Vagina (tissue), 2 donors: ENCODE measurements around the gene USP7. TPM values are rescaled to one million over a fixed set of nuclear protein-coding genes. Genes with fewer than 3 reads are reported as not detected.

Source experiments
- DNase-seq, 2 donors: peaks; one replicate each; pipeline ENCODE4 v3.0.0-alpha.2; 2017; ENCODE audit errors: extremely low spot score in 2 of 2
- H3K27ac ChIP-seq: fragments of 200-600 bp; sonication (generic); one replicate; pipeline ENCODE4 v1.5.1; 2019
- H3K27me3 ChIP-seq: fragments of 200-600 bp; sonication (generic); one replicate; pipeline ENCODE4 v1.5.1; 2019
- H3K36me3 ChIP-seq, 2 donors: fragments of 200-600 bp; sonication (generic); one replicate each; pipeline ENCODE4 v1.5.1; 2017 to 2019
- H3K4me1 ChIP-seq: fragments of 200-600 bp; sonication (generic); one replicate; pipeline ENCODE4 v1.5.1; 2019
- H3K4me3 ChIP-seq, 2 donors: fragments of 200-600 bp; sonication (generic); 1 replicate in 1 of 2; 2 replicates in 1 of 2; pipeline ENCODE4 v1.5.1; 2016 to 2019
- H3K9me3 ChIP-seq: fragments of 200-600 bp; sonication (generic); one replicate; pipeline ENCODE4 v1.5.1; 2019
- CTCF ChIP-seq, 3 experiments: fragments of 450-650 bp in 2 of 3; fragments of 200-600 bp in 1 of 3; sonication (generic) in 1 of 3; IDR thresholded peaks; one replicate each; pipeline ENCODE4 v1.5.1; 2017 to 2019; ENCODE audit warnings: antibody characterized with exemption in 3 of 3, mild to moderate bottlenecking in 2 of 3, moderate library complexity in 2 of 3
- POLR2A ChIP-seq, 2 donors: fragments of 450-650 bp; IDR thresholded peaks; one replicate each; pipeline ENCODE4 v1.6.1; 2017; ENCODE audit warnings: antibody characterized with exemption in 2 of 2, mild to moderate bottlenecking in 2 of 2, moderate library complexity in 2 of 2
- POLR2AphosphoS5 ChIP-seq, 2 donors: sonication (generic); formaldehyde crosslinking; IDR thresholded peaks; one replicate each; pipeline ENCODE4 v1.9.0; 2017; ENCODE audit warnings: antibody characterized with exemption in 2 of 2, mild to moderate bottlenecking in 2 of 2, low read depth in 1 of 2; ENCODE audit not compliant: insufficient read depth in 1 of 2
- intact Hi-C: fragments of 100-400 bp; cut with DNase I; formaldehyde crosslinking; loops from one replicate; pipeline ENCODE4 v1.15.1; 2023
- total RNA-seq: library from RNA; depleted of rRNA; stranded (reverse); fragments of >200 nt; gene quantifications from one replicate; pipeline ENCODE4 v1.2.3, GENCODE V29; 2016

The USP7 gene
- total RNA-seq, 1 donor from 2014 or later = 112 TPM

GRCh38 chr16:8952281-8952751 lies 11.4 kb downstream of the USP7 start:
- no peak for TF ChIP-seq POLR2A (IDR thresholded peaks at IDR 0.05)
- no peak for TF ChIP-seq CTCF (IDR thresholded peaks at IDR 0.05)
- TF ChIP-seq POLR2AphosphoS5 (IDR thresholded peaks at IDR 0.05; ENCODE audit: insufficient read depth in 1 of 2, low read depth in 1 of 2) = no peak
- intact Hi-C loops = no loop called here
- no peak for DNase-seq
- H3K36me3 ChIP-seq = no peaks in the 10 kb centered on the region
- no peaks in the 10 kb centered on the region for H3K9me3 ChIP-seq
- no peak overlapping the region for H3K27ac ChIP-seq
- H3K27me3 ChIP-seq = no peaks in the 10 kb centered on the region
- H3K4me1 ChIP-seq = peaks cover 84% of the 10 kb centered on the region
- no peak overlapping the region for H3K4me3 ChIP-seq

GRCh38 chr16:8951447-8952280 lies 12.0 kb downstream of the USP7 start:
- DNase-seq = no peak
- H3K36me3 ChIP-seq = no peaks in the 10 kb centered on the region
- intact Hi-C loops = no loop called here
- no peaks in the 10 kb centered on the region for H3K27me3 ChIP-seq
- H3K27ac ChIP-seq = no peak overlapping the region
- TF ChIP-seq POLR2A (IDR thresholded peaks at IDR 0.05) (no peak), POLR2AphosphoS5 (IDR thresholded peaks at IDR 0.05; ENCODE audit: insufficient read depth in 1 of 2, low read depth in 1 of 2) (no peak)
- H3K4me3 ChIP-seq = no peak overlapping the region
- H3K4me1 ChIP-seq = peaks cover 84% of the 10 kb centered on the region
- H3K9me3 ChIP-seq = no peaks in the 10 kb centered on the region

- intact Hi-C loops = no loop called here
- Histone ChIP-seq H3K4me1 (peaks cover 84% of the 10 kb centered on the region), H3K27ac (no peak overlapping the region), H3K4me3 (no peak overlapping the region), H3K36me3 (no peaks in the 10 kb centered on the region), H3K9me3 (no peaks in the 10 kb centered on the region), H3K27me3 (no peaks in the 10 kb centered on the region)
- TF ChIP-seq POLR2A (IDR thresholded peaks at IDR 0.05) = no peak
- no peak for TF ChIP-seq POLR2AphosphoS5 (IDR thresholded peaks at IDR 0.05; ENCODE audit: insufficient read depth in 1 of 2, low read depth in 1 of 2)
- TF ChIP-seq CTCF (IDR thresholded peaks at IDR 0.05) = no peak
- DNase-seq = no peak
Measured at GRCh38 chr16:8950580-8951077, 13.1 kb downstream of the USP7 start.

- DNase-seq = no peak
Measured at GRCh38 chr16:8949536-8950418, 13.9 kb downstream of the USP7 start.

More at GRCh38 chr16:8949536-8950418, 13.9 kb downstream of the USP7 start:
- Histone ChIP-seq H3K4me1 (peaks cover 84% of the 10 kb centered on the region), H3K27me3 (no peaks in the 10 kb centered on the region), H3K9me3 (no peaks in the 10 kb centered on the region), H3K27ac (no peak overlapping the region), H3K4me3 (no peak overlapping the region), H3K36me3 (no peaks in the 10 kb centered on the region)
- intact Hi-C loops = no loop called here
- TF ChIP-seq POLR2A (IDR thresholded peaks at IDR 0.05) (no peak), POLR2AphosphoS5 (IDR thresholded peaks at IDR 0.05; ENCODE audit: insufficient read depth in 1 of 2, low read depth in 1 of 2) (no peak), CTCF (IDR thresholded peaks at IDR 0.05) (no peak)
